SK-N-SH treated with all-trans-retinoic acid at 6 μM for 48 hours (cell line): ENCODE measurements around the gene IGFBP3.

Experiments used
- ARNTL ChIP-seq: fragments of 450-650 bp; formaldehyde crosslinking; IDR thresholded peaks from 2 replicates; pipeline ENCODE4 v1.5.0; 2020; ENCODE audit warnings: low read depth, mild to moderate bottlenecking, moderate library complexity, borderline replicate concordance
- GLIS3 ChIP-seq: fragments of 250-450 bp; sonication (Bioruptor Pico); IDR thresholded peaks from 2 replicates; pipeline ENCODE4 v1.5.0; 2020; ENCODE audit warnings: mild to moderate bottlenecking, moderate library complexity
- OSR1 ChIP-seq: fragments of 250-450 bp; sonication (Bioruptor Pico); IDR thresholded peaks from 2 replicates; pipeline ENCODE4 v1.8.0; 2022; ENCODE audit warnings: moderate library complexity, mild to moderate bottlenecking, inconsistent platforms
- PPARA ChIP-seq: fragments of 250-450 bp; sonication (Bioruptor Pico); IDR thresholded peaks from 2 replicates; pipeline ENCODE4 v1.5.0; 2020; ENCODE audit warnings: mild to moderate bottlenecking, borderline replicate concordance
- RARB ChIP-seq: fragments of 250-450 bp; sonication (Bioruptor Pico); IDR thresholded peaks from 2 replicates; pipeline ENCODE4 v1.8.0; 2021; ENCODE audit warnings: mild to moderate bottlenecking, moderate library complexity
- SNAI2 ChIP-seq: fragments of 250-450 bp; sonication (Bioruptor Pico); IDR thresholded peaks from 2 replicates; pipeline ENCODE4 v1.5.0; 2020; ENCODE audit warnings: mild to moderate bottlenecking, moderate library complexity
- TCF4 ChIP-seq: fragments of 250-450 bp; sonication (Bioruptor Pico); IDR thresholded peaks from 2 replicates; pipeline ENCODE4 v1.8.0; 2021; ENCODE audit warnings: mild to moderate bottlenecking, moderate library complexity, borderline replicate concordance
- TOX ChIP-seq: fragments of 250-450 bp; sonication (Bioruptor Pico); IDR thresholded peaks from 2 replicates; pipeline ENCODE4 v1.8.0; 2021; ENCODE audit warnings: mild to moderate bottlenecking, moderate library complexity, borderline replicate concordance
- ZFP3 ChIP-seq: fragments of 250-450 bp; sonication (Bioruptor Pico); IDR thresholded peaks from 2 replicates; pipeline ENCODE4 v1.5.0; 2020; ENCODE audit warnings: mild to moderate bottlenecking, moderate library complexity
- ZFP30 ChIP-seq: fragments of 450-650 bp; formaldehyde crosslinking; IDR thresholded peaks from 2 replicates; pipeline ENCODE4 v1.5.0; 2022; ENCODE audit warnings: mild to moderate bottlenecking, moderate library complexity
- TF ChIP-seq, protein P1 (sequence below): fragments of 250-450 bp; sonication (Bioruptor Pico); IDR thresholded peaks from 2 replicates; pipeline ENCODE4 v1.8.0; 2020; ENCODE audit warnings: mild to moderate bottlenecking, moderate library complexity, borderline replicate concordance

DNA sequence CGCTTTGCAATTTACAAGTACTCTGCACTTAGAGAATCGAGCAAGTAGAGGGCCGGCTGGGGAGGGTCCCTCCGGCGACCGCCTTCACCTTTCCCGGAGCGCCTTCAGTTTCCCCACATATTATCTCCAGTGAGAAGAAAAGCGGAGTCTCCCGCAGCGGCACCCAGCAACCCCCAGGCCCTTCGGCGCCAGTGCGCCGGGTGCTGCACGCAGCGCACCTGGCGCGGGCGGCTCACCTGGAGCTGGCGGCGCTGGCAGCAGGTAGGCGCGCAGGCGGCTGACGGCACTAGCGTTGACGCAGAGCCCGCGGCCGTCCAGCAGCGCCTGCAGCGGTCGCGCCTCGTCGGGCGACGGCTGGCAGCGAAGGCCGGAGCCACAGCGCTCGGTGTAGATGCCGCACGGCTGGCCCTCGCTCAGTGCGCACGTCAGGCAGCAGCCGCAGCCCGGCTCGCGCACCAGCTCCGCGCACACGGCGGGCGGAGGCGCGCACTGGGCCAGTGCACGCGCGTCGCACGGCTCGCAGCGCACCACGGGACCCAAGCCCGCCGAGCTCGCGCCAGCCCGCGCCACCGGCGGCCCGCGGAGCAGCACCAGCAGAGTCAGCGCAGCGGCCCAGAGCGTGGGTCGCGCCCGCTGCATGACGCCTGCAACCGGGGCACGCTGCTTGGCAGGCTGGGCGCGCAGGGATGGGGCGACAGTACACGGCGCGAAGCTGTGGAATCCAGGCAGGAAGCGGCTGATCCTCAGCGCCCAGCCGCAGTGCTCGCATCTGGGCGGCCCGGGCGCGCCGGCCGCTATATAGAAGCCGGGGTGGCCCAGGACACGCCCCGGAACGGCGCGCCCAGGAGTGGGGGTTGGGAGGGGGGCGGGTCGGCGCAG, at the start of gene IGFBP3:
- TF ChIP-seq ARNTL (CRISPR knock-in tag) (no peak), GLIS3 (CRISPR knock-in tag) (no peak), ZFP3 (no peak), TOX (no peak), SNAI2 (CRISPR knock-in tag) (peak; percentile 88), ZFP30 (CRISPR knock-in tag) (no peak), OSR1 (CRISPR knock-in tag) (no peak), RARB (CRISPR knock-in tag) (no peak), PPARA (CRISPR knock-in tag) (no peak), TCF4 (CRISPR knock-in tag) (no peak)
- TF ChIP-seq, protein P1, sequence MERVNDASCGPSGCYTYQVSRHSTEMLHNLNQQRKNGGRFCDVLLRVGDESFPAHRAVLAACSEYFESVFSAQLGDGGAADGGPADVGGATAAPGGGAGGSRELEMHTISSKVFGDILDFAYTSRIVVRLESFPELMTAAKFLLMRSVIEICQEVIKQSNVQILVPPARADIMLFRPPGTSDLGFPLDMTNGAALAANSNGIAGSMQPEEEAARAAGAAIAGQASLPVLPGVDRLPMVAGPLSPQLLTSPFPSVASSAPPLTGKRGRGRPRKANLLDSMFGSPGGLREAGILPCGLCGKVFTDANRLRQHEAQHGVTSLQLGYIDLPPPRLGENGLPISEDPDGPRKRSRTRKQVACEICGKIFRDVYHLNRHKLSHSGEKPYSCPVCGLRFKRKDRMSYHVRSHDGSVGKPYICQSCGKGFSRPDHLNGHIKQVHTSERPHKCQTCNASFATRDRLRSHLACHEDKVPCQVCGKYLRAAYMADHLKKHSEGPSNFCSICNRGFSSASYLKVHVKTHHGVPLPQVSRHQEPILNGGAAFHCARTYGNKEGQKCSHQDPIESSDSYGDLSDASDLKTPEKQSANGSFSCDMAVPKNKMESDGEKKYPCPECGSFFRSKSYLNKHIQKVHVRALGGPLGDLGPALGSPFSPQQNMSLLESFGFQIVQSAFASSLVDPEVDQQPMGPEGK (CRISPR knock-in tag), result no peak
